Stimulated activated CD4-positive, alpha-beta T cell treated with anti-CD3 and anti-CD28 coated beads, Interleukin-2, amount 100 ng/mL, for 48 hours (primary cell): ENCODE measurements around the gene ALB.

ENCODE experiments used
- DNase-seq, 2 donors: peaks; one replicate each; pipeline ENCODE4 v3.0.0-alpha.2; 2020

ALB gene

DNA sequence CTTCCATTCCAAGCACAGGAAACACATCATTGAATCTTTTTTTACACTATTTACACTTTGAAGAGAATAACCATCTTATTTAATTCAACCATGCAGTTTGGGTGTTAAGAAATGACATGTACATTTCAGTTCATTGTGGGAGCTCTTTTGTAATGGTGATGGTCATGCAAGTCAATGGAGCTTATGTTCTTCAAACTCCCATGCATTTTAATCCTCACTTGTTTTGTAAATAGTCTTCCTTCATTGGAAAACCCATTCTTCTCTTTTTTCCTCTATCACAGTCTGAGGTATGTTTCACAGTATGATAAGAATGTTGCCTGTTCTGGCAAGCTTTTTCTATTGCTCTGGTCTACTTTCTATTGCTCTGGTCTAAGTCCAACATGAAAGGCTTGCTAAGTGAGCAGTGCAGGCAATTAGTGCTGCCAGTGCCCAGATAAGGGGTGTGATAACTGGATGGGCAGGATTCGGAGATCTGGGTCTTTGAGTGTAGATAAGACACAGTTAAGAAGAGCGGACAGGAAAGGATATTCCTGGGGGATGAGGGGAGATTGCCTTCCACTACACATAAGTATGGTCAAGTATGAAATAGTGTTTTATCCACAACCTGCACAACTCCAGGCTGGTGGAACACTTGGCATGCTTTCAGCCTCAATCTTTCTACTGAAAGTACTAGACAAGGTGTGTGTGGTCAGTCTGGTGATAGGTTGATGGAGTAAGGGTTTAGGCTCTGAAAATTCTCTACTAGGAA, 49.0 kb downstream of the ALB start:
- DNase-seq, result no peak

DNA sequence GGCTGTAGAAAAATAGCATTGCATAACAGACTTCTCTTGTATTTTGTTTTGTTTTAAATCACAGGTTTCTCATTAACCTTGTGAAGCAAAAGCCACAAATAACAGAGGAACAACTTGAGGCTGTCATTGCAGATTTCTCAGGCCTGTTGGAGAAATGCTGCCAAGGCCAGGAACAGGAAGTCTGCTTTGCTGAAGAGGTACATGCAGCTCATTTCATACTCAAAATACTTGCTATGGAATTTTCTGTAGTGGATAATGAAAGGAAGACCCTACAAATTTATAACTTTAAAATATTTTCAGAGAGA, 49.6 kb downstream of the ALB start:
- DNase-seq, result no peak

DNA sequence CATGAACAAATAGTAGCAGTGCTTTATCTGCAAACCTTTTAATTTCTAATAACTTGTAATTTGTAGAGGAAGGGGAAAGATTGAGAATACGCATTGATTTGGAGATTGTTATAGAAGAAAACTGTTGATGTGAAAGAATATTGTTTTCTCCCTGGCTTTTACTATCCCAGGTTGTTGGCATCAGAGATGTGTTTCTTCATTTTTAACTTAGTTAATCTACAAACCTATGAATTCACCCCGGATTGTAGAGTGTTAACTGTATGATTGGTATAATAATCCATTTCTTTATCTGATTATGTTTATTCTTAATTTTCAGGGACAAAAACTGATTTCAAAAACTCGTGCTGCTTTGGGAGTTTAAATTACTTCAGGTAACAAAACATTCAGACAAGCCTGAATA, 50.8 kb downstream of the ALB start:
- DNase-seq, result no peak

DNA sequence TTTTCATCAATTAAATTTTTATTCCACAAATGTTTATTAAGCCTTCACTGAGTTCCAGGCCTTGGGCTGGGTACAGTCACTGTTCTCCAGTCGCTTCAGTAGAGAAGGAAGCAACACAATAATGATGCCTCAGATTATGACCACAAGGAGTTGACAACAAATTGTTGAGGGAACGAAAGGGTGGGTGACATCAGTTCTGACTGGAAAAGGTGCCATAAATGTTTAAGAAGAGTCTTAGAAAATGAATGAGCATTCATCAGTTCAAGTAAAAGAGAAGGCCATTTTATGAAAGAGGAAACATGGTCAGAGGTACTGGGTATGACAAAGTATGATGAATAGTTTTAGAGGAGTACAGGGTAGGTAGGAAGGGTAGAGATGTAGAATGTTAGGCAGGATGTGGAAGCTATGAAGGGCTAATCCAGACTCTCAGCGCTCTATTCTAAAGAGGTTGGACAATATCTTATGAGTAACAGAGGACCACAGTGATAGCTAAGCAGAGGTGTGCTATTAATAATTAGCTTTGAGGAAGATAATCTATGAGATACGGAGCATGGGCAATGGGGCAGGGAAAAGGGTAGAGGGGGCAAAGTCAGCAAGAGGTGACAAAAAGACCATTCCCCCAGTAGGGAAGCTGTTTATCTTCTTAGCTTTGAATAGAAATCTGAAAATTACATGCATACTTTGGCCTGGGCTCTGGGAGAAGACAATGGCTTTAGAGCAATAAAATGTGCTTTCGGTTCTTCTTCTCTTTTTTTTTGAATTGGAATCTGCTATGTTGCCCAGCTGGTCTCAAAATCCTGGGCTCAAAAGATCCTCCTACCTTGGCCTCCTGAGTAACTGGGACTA, 52.3 kb downstream of the ALB start:
- no peak for DNase-seq

- no peak for DNase-seq
Measured at GRCh38 chr4:73458184-73459047, 54.3 kb downstream of the ALB start.

DNA sequence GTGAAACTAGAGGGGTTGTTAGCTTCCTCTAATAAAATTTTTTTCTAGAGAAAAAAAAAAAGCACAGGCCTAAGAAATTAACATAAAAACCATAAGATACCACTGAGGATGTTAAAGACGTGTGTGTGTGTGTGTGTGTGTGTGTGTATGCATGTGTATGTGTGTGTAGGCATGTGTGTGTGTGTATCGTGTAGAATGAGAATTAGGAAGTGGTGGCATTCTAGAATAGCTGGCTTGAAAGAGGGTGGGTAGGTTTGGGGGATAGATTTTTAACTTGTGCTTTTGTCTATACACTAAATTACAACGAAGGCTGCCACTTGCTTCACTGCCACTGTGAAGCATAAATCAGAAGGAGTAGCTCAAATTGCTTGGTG, 54.9 kb downstream of the ALB start:
- DNase-seq, result no peak

- DNase-seq, result no peak
Measured at GRCh38 chr4:73460913-73461522, 56.9 kb downstream of the ALB start.

DNA sequence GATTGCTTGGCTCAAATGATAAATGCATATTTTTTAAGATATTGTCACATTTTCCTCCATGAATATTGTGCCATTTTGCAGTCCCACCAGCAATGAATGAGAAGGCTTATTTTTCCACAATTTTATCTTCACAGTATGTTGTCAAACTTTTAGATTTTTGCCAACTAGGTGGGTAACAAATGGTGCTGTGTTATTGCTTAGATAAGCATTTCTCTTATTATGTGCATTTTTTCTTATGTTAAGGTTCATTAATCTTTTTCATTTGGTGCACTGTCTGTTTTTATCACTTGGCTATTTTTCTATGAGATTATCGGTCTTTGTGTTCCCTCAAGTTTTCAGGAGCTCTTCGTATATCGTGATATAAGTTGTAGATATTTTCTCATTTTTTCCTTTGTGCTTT, 64.1 kb downstream of the ALB start:
- DNase-seq, result no peak

DNA sequence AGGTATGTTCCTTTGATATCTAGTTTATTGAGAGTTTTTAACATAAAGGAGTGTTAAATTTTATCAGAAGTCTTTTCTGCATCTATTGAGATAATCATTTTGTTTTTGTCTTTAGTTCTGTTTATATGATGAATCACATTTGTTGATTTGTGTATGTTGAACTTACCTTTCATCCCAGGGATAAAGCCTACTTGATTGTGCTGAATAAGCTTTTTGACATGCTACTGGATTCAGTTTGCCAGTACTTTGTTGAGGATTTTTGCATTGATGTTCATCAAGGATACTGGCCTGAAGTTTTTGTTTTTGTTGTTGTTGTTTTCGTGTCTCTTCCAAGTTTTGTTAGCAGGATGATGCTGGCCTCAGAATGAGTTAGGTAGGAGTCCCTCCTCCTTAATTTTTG, 66.6 kb downstream of the ALB start:
- no peak for DNase-seq
